Esophagus squamous epithelium (tissue), 5 donors: ENCODE data around the gene SNX9. TPM values are rescaled to one million over a fixed set of nuclear protein-coding genes. Genes with fewer than 3 reads are reported as not detected.
"Not testable (repeated sequence)": the region's sequence is repeated elsewhere in the genome, so short reads cannot be mapped to it uniquely, and the experiment has no call there.

Experiments used
- DNase-seq: peaks from one replicate; lab custom pipeline; 2025; lab: John Stamatoyannopoulos, UW
- H3K27ac ChIP-seq, 4 donors: fragments of 200-600 bp; sonication (generic); one replicate each; pipeline ENCODE4 v1.5.1; 2016 to 2019; ENCODE audit warnings: mild to moderate bottlenecking in 1 of 4
- H3K27me3 ChIP-seq, 4 donors: fragments of 200-600 bp; sonication (generic); 1 replicate in 3 of 4; 2 replicates in 1 of 4; pipeline versions ENCODE4 v1.5.1 to v1.6.0; 2017 to 2021; ENCODE audit warnings: antibody characterized with exemption in 1 of 4
- H3K36me3 ChIP-seq, 3 donors: fragments of 200-600 bp; sonication (generic); one replicate each; pipeline ENCODE4 v1.5.1; 2016 to 2019
- H3K4me1 ChIP-seq, 3 donors: fragments of 200-600 bp; sonication (generic); one replicate each; pipeline ENCODE4 v1.5.1; 2017 to 2019
- H3K4me3 ChIP-seq, 4 donors: fragments of 200-600 bp; sonication (generic); 1 replicate in 3 of 4; 2 replicates in 1 of 4; pipeline ENCODE4 v1.5.1; 2016 to 2019; ENCODE audit warnings: mild to moderate bottlenecking in 2 of 4, moderate library complexity in 1 of 4
- H3K9me3 ChIP-seq, 3 donors: fragments of 200-600 bp; sonication (generic); one replicate each; pipeline ENCODE4 v1.5.1; 2016 to 2019
- POLR2A ChIP-seq, 4 donors: fragments of 450-650 bp; IDR thresholded peaks; one replicate each; pipeline ENCODE4 v1.6.1; 2017; ENCODE audit warnings: antibody characterized with exemption in 4 of 4, mild to moderate bottlenecking in 4 of 4, moderate library complexity in 3 of 4
- WGBS, 2 donors: methylation state at CpG; one replicate each; pipeline ENCODE4 v1.1.5; 2018; 5-methylcytosine and 5-hydroxymethylcytosine counted together
- intact Hi-C: fragments of 100-400 bp; cut with DNase I; formaldehyde crosslinking; loops from one replicate; pipeline ENCODE4 v1.15.0; 2022
- total RNA-seq, 4 donors: library from RNA; depleted of rRNA; stranded (reverse); fragments of >200 nt; gene quantifications; one replicate each; pipeline ENCODE4 v1.1.0, GENCODE V29; 2016
- TF ChIP-seq, protein P1 (sequence below), 6 experiments: fragments of 450-650 bp in 4 of 6; fragments of 200-600 bp in 2 of 6; sonication (generic) in 2 of 6; IDR thresholded peaks; one replicate each; pipeline ENCODE4 v1.5.1; 2016 to 2019; ENCODE audit warnings: antibody characterized with exemption in 6 of 6, mild to moderate bottlenecking in 4 of 6, moderate library complexity in 4 of 6
- donor health status: DM: yes; HTN: yes; CAD: no.

The SNX9 gene
- total RNA-seq, 4 donors from 2014 or later = 19.9 to 39.9 (median 33.5) TPM

GRCh38 chr6:157898169-157898568 is 75.1 kb downstream of the SNX9 start:
- TF ChIP-seq, protein P1, sequence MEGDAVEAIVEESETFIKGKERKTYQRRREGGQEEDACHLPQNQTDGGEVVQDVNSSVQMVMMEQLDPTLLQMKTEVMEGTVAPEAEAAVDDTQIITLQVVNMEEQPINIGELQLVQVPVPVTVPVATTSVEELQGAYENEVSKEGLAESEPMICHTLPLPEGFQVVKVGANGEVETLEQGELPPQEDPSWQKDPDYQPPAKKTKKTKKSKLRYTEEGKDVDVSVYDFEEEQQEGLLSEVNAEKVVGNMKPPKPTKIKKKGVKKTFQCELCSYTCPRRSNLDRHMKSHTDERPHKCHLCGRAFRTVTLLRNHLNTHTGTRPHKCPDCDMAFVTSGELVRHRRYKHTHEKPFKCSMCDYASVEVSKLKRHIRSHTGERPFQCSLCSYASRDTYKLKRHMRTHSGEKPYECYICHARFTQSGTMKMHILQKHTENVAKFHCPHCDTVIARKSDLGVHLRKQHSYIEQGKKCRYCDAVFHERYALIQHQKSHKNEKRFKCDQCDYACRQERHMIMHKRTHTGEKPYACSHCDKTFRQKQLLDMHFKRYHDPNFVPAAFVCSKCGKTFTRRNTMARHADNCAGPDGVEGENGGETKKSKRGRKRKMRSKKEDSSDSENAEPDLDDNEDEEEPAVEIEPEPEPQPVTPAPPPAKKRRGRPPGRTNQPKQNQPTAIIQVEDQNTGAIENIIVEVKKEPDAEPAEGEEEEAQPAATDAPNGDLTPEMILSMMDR (IDR thresholded peaks at IDR 0.05) = no peak
- TF ChIP-seq POLR2A (IDR thresholded peaks at IDR 0.05) = no peak
- no peak overlapping the region for H3K27ac ChIP-seq
- H3K36me3 ChIP-seq = peaks cover 5 to 55% (median 10%) of the 10 kb centered on the region in 3 donors
- DNase-seq = no peak
- intact Hi-C loops = no loop called here
- no peaks in the 10 kb centered on the region for H3K27me3 ChIP-seq
- 57 to 76% methylated on average over 7 of the region's 7 CpGs for WGBS, 2 donors
- H3K4me1 ChIP-seq = peaks cover 0 to 14% (median 0%) of the 10 kb centered on the region in 3 donors
- no peaks in the 10 kb centered on the region for H3K9me3 ChIP-seq
- no peak overlapping the region for H3K4me3 ChIP-seq

DNA sequence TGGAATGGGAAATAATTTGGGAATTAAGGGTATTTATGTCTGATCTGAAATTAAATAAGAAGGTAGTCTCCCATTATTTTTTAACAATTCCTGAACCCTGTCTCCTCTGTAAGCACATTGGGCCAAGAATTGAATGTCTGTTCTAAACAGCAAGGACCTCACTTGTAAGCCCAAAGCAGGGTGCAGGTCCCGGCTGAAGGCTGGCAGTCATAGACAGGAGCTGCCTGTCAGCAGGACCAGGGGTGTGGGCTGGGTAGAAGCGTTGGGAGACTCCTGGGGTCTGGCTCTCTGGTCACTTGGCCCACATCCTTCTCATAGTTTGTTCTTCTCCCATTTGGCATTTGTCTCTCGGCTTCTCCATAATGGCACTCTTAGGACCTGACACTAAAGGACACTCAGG is 75.6 kb downstream of the SNX9 start:
- intact Hi-C loops = no loop called here
- Histone ChIP-seq H3K27me3 (no peaks in the 10 kb centered on the region), H3K36me3 (peaks cover 5 to 58% (median 10%) of the 10 kb centered on the region in 3 donors), H3K27ac (no peak overlapping the region), H3K9me3 (no peaks in the 10 kb centered on the region), H3K4me3 (no peak overlapping the region), H3K4me1 (peaks cover 0 to 14% (median 0%) of the 10 kb centered on the region in 3 donors)
- TF ChIP-seq, protein P1 (IDR thresholded peaks at IDR 0.05) = no peak
- no peak for TF ChIP-seq POLR2A (IDR thresholded peaks at IDR 0.05)
- DNase-seq = no peak
- WGBS, 2 donors = 43 to 85% methylated on average over 2 to 3 of the region's 3 CpGs

DNA sequence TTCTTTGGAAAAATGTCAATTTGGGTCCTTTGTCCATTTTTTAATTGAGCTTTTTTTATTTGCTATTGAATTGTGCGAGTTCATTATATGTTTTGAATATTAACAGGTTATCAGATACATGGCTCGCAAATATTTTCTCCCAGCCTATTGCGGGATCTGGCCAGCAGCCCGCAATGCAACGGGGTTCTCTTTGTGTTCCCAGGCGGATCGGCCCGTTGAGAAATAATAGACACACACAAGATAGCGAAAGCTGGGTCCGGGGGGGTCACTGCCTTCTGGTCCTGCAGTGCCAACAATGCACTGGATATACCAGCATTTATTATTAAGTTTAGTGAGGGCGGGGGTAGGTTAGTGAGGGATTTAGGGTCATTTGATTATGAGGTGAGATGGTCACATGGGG is 77.2 kb downstream of the SNX9 start:
- H3K27me3 ChIP-seq, intact Hi-C loops, H3K4me3 ChIP-seq, H3K27ac ChIP-seq, H3K9me3 ChIP-seq, DNase-seq: not testable (repeated sequence)
- Histone ChIP-seq H3K36me3 (peaks cover 5 to 72% (median 10%) of the 10 kb centered on the region in 3 donors), H3K4me1 (peaks cover 0 to 14% (median 0%) of the 10 kb centered on the region in 3 donors)
- WGBS, 2 donors = 86 to 98% methylated on average over 4 to 11 of the region's 11 CpGs

- H3K9me3 ChIP-seq, H3K27ac ChIP-seq, DNase-seq, intact Hi-C loops, H3K4me3 ChIP-seq, H3K27me3 ChIP-seq: not testable (repeated sequence)
- Histone ChIP-seq H3K4me1 (peaks cover 0 to 14% (median 0%) of the 10 kb centered on the region in 3 donors), H3K36me3 (peaks cover 5 to 77% (median 10%) of the 10 kb centered on the region in 3 donors)
- WGBS, 2 donors = 42 to 56% methylated on average over 4 of the region's 4 CpGs
These were observed 77.7 kb downstream of the SNX9 start for GRCh38 chr6:157900751-157901150.

GRCh38 chr6:157904999-157905398 is 82.0 kb downstream of the SNX9 start:
- no peak for TF ChIP-seq POLR2A (IDR thresholded peaks at IDR 0.05)
- TF ChIP-seq, protein P1 (IDR thresholded peaks at IDR 0.05) = no peak
- peaks cover 0 to 14% (median 0%) of the 10 kb centered on the region in 3 donors for H3K4me1 ChIP-seq
- H3K4me3 ChIP-seq = no peak overlapping the region
- H3K27ac ChIP-seq = no peak overlapping the region
- intact Hi-C loops = no loop called here
- WGBS, 2 donors = 73% methylated on average over 4 of the region's 4 CpGs
- H3K27me3 ChIP-seq = no peaks in the 10 kb centered on the region
- peaks cover 0 to 83% (median 4%) of the 10 kb centered on the region in 3 donors for H3K36me3 ChIP-seq
- no peaks in the 10 kb centered on the region for H3K9me3 ChIP-seq
- DNase-seq = no peak

GRCh38 chr6:157905590-157906342 is 82.7 kb downstream of the SNX9 start:
- TF ChIP-seq POLR2A (IDR thresholded peaks at IDR 0.05) = no peak
- TF ChIP-seq, protein P1 (IDR thresholded peaks at IDR 0.05) = no peak
- intact Hi-C loops = no loop called here
- Histone ChIP-seq H3K4me3 (no peak overlapping the region), H3K27me3 (no peaks in the 10 kb centered on the region), H3K36me3 (peaks cover 0 to 91% (median 5%) of the 10 kb centered on the region in 3 donors), H3K4me1 (peaks cover 0 to 7% (median 0%) of the 10 kb centered on the region in 3 donors), H3K9me3 (no peaks in the 10 kb centered on the region), H3K27ac (no peak overlapping the region)
- 81 to 90% methylated on average over 11 of the region's 11 CpGs for WGBS, 2 donors
- DNase-seq = no peak
